Panc1 (cell line): ENCODE results near the gene NUDT13. TPM values are rescaled to one million over a fixed set of nuclear protein-coding genes. Genes with fewer than 3 reads are reported as not detected.

ENCODE experiments used
- ATAC-seq: fragments of 200-7000 bp; cut with Tn5 transposase; 2 replicates; pipeline ENCODE4 v1.9.1; 2020; ENCODE audit warnings: mild to moderate bottlenecking, moderate library complexity
- BruUV-seq: library from RNA; stranded (reverse); fragments of 400-500 nt; replicated peaks from 2 replicates; lab custom pipeline; 2021; lab: Mats Ljungman, UMichigan
- CTCF ChIA-PET: fragments of 300-600 bp; sonication (Branson Sonifier 250); formaldehyde crosslinking; loops from one replicate; lab custom pipeline; 2022; ENCODE audit warnings: antibody characterized with exemption; lab: Charles Lee
- POLR2A ChIA-PET: fragments of 300-600 bp; sonication (Branson Sonifier 250); formaldehyde crosslinking; loops from one replicate; lab custom pipeline; 2022; ENCODE audit warnings: antibody characterized with exemption; lab: Charles Lee
- DNase-seq: peaks from one replicate; pipeline ENCODE4 v3.0.0-alpha.2; 2010; ENCODE audit warnings: low read depth, low spot score
- H3K27ac ChIP-seq: 2 replicates; pipeline ENCODE4 v1.5.1; 2011; ENCODE audit warnings: mild to moderate bottlenecking, low read length, inconsistent platforms
- H3K27me3 ChIP-seq: fragments of 200-500 bp; sonication (Bioruptor generic); 2 replicates; pipeline ENCODE4 v1.6.0; 2014; ENCODE audit warnings: low read length, inconsistent platforms; ENCODE audit not compliant: control insufficient read depth, insufficient read depth
- H3K36me3 ChIP-seq: fragments of 200-500 bp; sonication (Bioruptor generic); 2 replicates; pipeline ENCODE4 v1.5.1; 2014; ENCODE audit warnings: inconsistent platforms, mild to moderate bottlenecking, low read length, moderate library complexity; ENCODE audit not compliant: control insufficient read depth, insufficient read depth
- H3K4me1 ChIP-seq: 2 replicates; pipeline ENCODE4 v1.5.1; 2011; ENCODE audit warnings: inconsistent platforms, mild to moderate bottlenecking, low read length, moderate library complexity; ENCODE audit not compliant: control insufficient read depth, insufficient read depth
- H3K4me3 ChIP-seq, 2 experiments: 2 replicates each; pipeline ENCODE4 v1.5.1; 2011 to 2012; ENCODE audit warnings: low read depth in 2 of 2, low read length in 2 of 2, mild to moderate bottlenecking in 2 of 2, inconsistent platforms in 1 of 2, moderate library complexity in 1 of 2
- H3K9me3 ChIP-seq: fragments of 200-500 bp; sonication (Bioruptor generic); 2 replicates; pipeline ENCODE4 v1.5.1; 2014; ENCODE audit warnings: low read depth, mild to moderate bottlenecking, inconsistent platforms, low read length, moderate library complexity; ENCODE audit not compliant: control insufficient read depth, insufficient read depth
- CTCF ChIP-seq: fragments of 450-650 bp; IDR thresholded peaks from 2 replicates; pipeline ENCODE4 v1.5.1; 2017; ENCODE audit warnings: mild to moderate bottlenecking
- POLR2AphosphoS5 ChIP-seq: IDR thresholded peaks from 2 replicates; pipeline ENCODE4 v1.6.1; 2012; ENCODE audit warnings: mild to moderate bottlenecking, low read depth, low read length, moderate library complexity
- REST ChIP-seq, 2 experiments: IDR thresholded peaks; 2 replicates each; pipeline ENCODE4 v1.6.1; 2011 to 2012; ENCODE audit warnings: low read depth in 2 of 2, control low read depth in 1 of 2, low read length in 1 of 2, mild to moderate bottlenecking in 1 of 2, moderate library complexity in 1 of 2; ENCODE audit not compliant: insufficient read depth in 1 of 2
- SIN3A ChIP-seq: IDR thresholded peaks from 2 replicates; pipeline ENCODE4 v1.6.1; 2012; ENCODE audit warnings: low read depth, mild to moderate bottlenecking, low read length, moderate library complexity, borderline replicate concordance; ENCODE audit not compliant: insufficient read depth
- TCF7L2 ChIP-seq: IDR thresholded peaks from 2 replicates; pipeline ENCODE4 v1.6.1; 2011; ENCODE audit warnings: mild to moderate bottlenecking, low read depth, low read length, inconsistent platforms
- in situ Hi-C: cut with HindIII; loops from 2 replicates; pipeline ENCODE4 v1.10.0; 2016; ENCODE audit warnings: low sequenced_read_pairs, low pct_unique_long_range_greater_than_20kb
- intact Hi-C: fragments of 100-400 bp; cut with micrococcal nuclease; formaldehyde crosslinking; loops from one replicate; pipeline ENCODE4 v1.10.0; 2022; ENCODE audit not compliant: unreplicated experiment
- total RNA-seq: library from RNA; stranded (reverse); gene quantifications from one replicate; pipeline ENCODE4 v1.2.1, GENCODE V29; 2021; ENCODE audit not compliant: unreplicated experiment

NUDT13 gene
- total RNA-seq, 1 experiment from 2014 or later: 6.1 TPM

GRCh38 chr10:73119952-73120351 lies 9.7 kb downstream of the NUDT13 start:
- DNase-seq (no peak), ATAC-seq (no peak)
- Histone ChIP-seq H3K4me1 (peaks cover 6% of the 10 kb centered on the region; the same call in 1 of the 2 replicates), H3K36me3 (peaks cover 3% of the 10 kb centered on the region; the same call in 1 of the 2 replicates), H3K9me3 (no peaks in the 10 kb centered on the region), H3K27me3 (no peaks in the 10 kb centered on the region), H3K27ac (no peak overlapping the region), H3K4me3 (no peak overlapping the region)
- ChIA-PET POLR2A (no interaction called here), CTCF (no interaction called here)
- TF ChIP-seq TCF7L2 (no peak), SIN3A (no peak)
- intact Hi-C loops: no loop called here
- no TSS peak for BruUV-seq
- in situ Hi-C loops: no loop called here

- in situ Hi-C loops (no loop called here), intact Hi-C loops (no loop called here)
- no TSS peak for BruUV-seq
- no peak for DNase-seq
- peaks cover 6% of the 10 kb centered on the region for H3K36me3 ChIP-seq
- CTCF ChIA-PET: no interaction called here
- H3K27me3 ChIP-seq: no peaks in the 10 kb centered on the region
- no peak overlapping the region for H3K4me3 ChIP-seq
- H3K27ac ChIP-seq: no peak overlapping the region
- no peaks in the 10 kb centered on the region for H3K9me3 ChIP-seq
- no peak for TF ChIP-seq REST (IDR thresholded peaks at IDR 0.05; ENCODE audit: insufficient read depth in 1 of 2, low read depth in 2 of 2, low read length in 1 of 2)
- TF ChIP-seq CTCF: no peak
- TF ChIP-seq SIN3A: no peak
- TF ChIP-seq POLR2AphosphoS5: no peak
- TF ChIP-seq TCF7L2: no peak
- ATAC-seq: peak; percentile 40; the same call in 1 of the 2 replicates
- POLR2A ChIA-PET: no interaction called here
- H3K4me1 ChIP-seq: no peaks in the 10 kb centered on the region; the same call in 1 of the 2 replicates
Measured at GRCh38 chr10:73126343-73126742, 16.1 kb downstream of the NUDT13 start.

- TF ChIP-seq CTCF: no peak
- TF ChIP-seq SIN3A: no peak
- no peak for TF ChIP-seq REST (IDR thresholded peaks at IDR 0.05; ENCODE audit: insufficient read depth in 1 of 2, low read depth in 2 of 2, low read length in 1 of 2)
- no peak for TF ChIP-seq POLR2AphosphoS5
- TF ChIP-seq TCF7L2: no peak
Measured at GRCh38 chr10:73131301-73131700, 21.0 kb downstream of the NUDT13 start.

More at GRCh38 chr10:73131301-73131700, 21.0 kb downstream of the NUDT13 start:
- in situ Hi-C loops: no loop called here
- intact Hi-C loops: no loop called here
- no peaks in the 10 kb centered on the region for H3K9me3 ChIP-seq
- ChIA-PET POLR2A (no interaction called here), CTCF (no interaction called here)
- H3K27me3 ChIP-seq: no peaks in the 10 kb centered on the region
- peaks cover 10% of the 10 kb centered on the region for H3K4me1 ChIP-seq
- H3K36me3 ChIP-seq: peaks cover 44% of the 10 kb centered on the region
- TSS peak; percentile 69 for BruUV-seq
- H3K27ac ChIP-seq: no peak overlapping the region
- DNase-seq (no peak), ATAC-seq (peak; percentile 58; the same call in 1 of the 2 replicates)
- no peak overlapping the region for H3K4me3 ChIP-seq
